GM12872 (cell line): ENCODE results near the gene ZCCHC24.

ENCODE experiments used
- CTCF ChIP-seq: IDR thresholded peaks from 3 replicates; pipeline ENCODE4 v1.5.1; 2011; ENCODE audit warnings: low read depth, mild to moderate bottlenecking, low read length, moderate library complexity; ENCODE audit not compliant: insufficient read depth

The ZCCHC24 gene

GRCh38 chr10:79349766-79350406 lies 95.5 kb downstream of the ZCCHC24 start:
- TF ChIP-seq CTCF = no peak

GRCh38 chr10:79349072-79349491 lies 96.3 kb downstream of the ZCCHC24 start:
- no peak for TF ChIP-seq CTCF

GRCh38 chr10:79348640-79348988 lies 96.8 kb downstream of the ZCCHC24 start:
- TF ChIP-seq CTCF = no peak

- no peak for TF ChIP-seq CTCF
Measured at GRCh38 chr10:79347894-79348639, 97.4 kb downstream of the ZCCHC24 start.

GRCh38 chr10:79347226-79347893 lies 98.1 kb downstream of the ZCCHC24 start, which contains the start of gene PPIF:
PPIF (plus strand) TSS chr10:79347469; CDS start chr10:79347549, 80 bp downstream.
- peak; percentile 84 for TF ChIP-seq CTCF

GRCh38 chr10:79346388-79347225 lies 98.8 kb downstream of the ZCCHC24 start:
- TF ChIP-seq CTCF = no peak

- TF ChIP-seq CTCF = no peak
Measured at GRCh38 chr10:79346012-79346340, 99.4 kb downstream of the ZCCHC24 start.
